Panc1 (cell line): ENCODE data around the gene ZNF182.

Experiments
- CTCF ChIP-seq: fragments of 450-650 bp; IDR thresholded peaks from 2 replicates; pipeline ENCODE4 v1.5.1; 2017; ENCODE audit warnings: mild to moderate bottlenecking
- POLR2AphosphoS5 ChIP-seq: IDR thresholded peaks from 2 replicates; pipeline ENCODE4 v1.6.1; 2012; ENCODE audit warnings: mild to moderate bottlenecking, low read depth, low read length, moderate library complexity
- REST ChIP-seq, 2 experiments: IDR thresholded peaks; 2 replicates each; pipeline ENCODE4 v1.6.1; 2011 to 2012; ENCODE audit warnings: low read depth in 2 of 2, control low read depth in 1 of 2, low read length in 1 of 2, mild to moderate bottlenecking in 1 of 2, moderate library complexity in 1 of 2; ENCODE audit not compliant: insufficient read depth in 1 of 2
- TCF7L2 ChIP-seq: IDR thresholded peaks from 2 replicates; pipeline ENCODE4 v1.6.1; 2011; ENCODE audit warnings: mild to moderate bottlenecking, low read depth, low read length, inconsistent platforms

GRCh38 chrX:48025561-48025960 is 21.8 kb upstream of the ZNF182 start:
- TF ChIP-seq CTCF (peak; percentile 70), REST (IDR thresholded peaks at IDR 0.05; ENCODE audit: insufficient read depth in 1 of 2, low read depth in 2 of 2, low read length in 1 of 2) (no peak), POLR2AphosphoS5 (no peak), TCF7L2 (no peak)
